Endothelial cell of umbilical vein (primary cell): Measurements from ENCODE around the gene CACNA2D2. TPM values are rescaled to one million over a fixed set of nuclear protein-coding genes. Genes with fewer than 3 reads are reported as not detected.

Experiments used
- BruUV-seq: library from RNA; stranded (reverse); fragments of 400-500 nt; replicated peaks from 2 replicates; lab custom pipeline; 2021; lab: Mats Ljungman, UMichigan
- CTCF ChIA-PET: fragments of 300-600, 350-600 bp; sonication (Branson Sonifier 250); formaldehyde crosslinking; loops from one replicate; lab custom pipeline; 2021; ENCODE audit warnings: antibody characterized with exemption, inconsistent platforms; lab: Charles Lee
- POLR2A ChIA-PET: fragments of 300-600, 350-600 bp; sonication (Branson Sonifier 250); formaldehyde crosslinking; loops from one replicate; lab custom pipeline; 2021; ENCODE audit warnings: antibody characterized with exemption, inconsistent platforms; lab: Charles Lee
- DNase-seq: peaks from one replicate; pipeline ENCODE4 v3.0.0-alpha.2; 2011; ENCODE audit warnings: low read depth, low spot score
- FAIRE-seq: peaks from 2 replicates; lab custom pipeline; 2011; peaks lifted over from hg19 to GRCh38; lab: Jason Lieb, UNC
- H2AFZ ChIP-seq: 2 replicates; pipeline ENCODE4 v1.6.0; 2012; ENCODE audit warnings: low read depth, low read length, control low read depth, inconsistent platforms
- H3K27ac ChIP-seq: 2 replicates; pipeline ENCODE4 v1.5.1; 2011; ENCODE audit warnings: low read depth, mild to moderate bottlenecking, control low read depth, low read length, moderate library complexity; ENCODE audit not compliant: insufficient read depth
- H3K27me3 ChIP-seq, 2 experiments: 2 replicates each; pipeline versions ENCODE4 v1.6.0 to v1.6.1; 2011; ENCODE audit warnings: low read length in 2 of 2, mixed read lengths in 1 of 2; ENCODE audit not compliant: control insufficient read depth in 2 of 2, insufficient read depth in 2 of 2
- H3K36me3 ChIP-seq, 2 experiments: 2 replicates in 1 of 2; 3 replicates in 1 of 2; pipeline ENCODE4 v1.5.1; 2011; ENCODE audit warnings: low read length in 2 of 2, mild to moderate bottlenecking in 1 of 2, moderate library complexity in 1 of 2; ENCODE audit not compliant: control insufficient read depth in 2 of 2, insufficient read depth in 2 of 2; ENCODE audit errors: extremely low read depth in 1 of 2
- H3K4me1 ChIP-seq: 3 replicates; pipeline ENCODE4 v1.5.1; 2011; ENCODE audit warnings: mild to moderate bottlenecking, low read length; ENCODE audit not compliant: control insufficient read depth, insufficient read depth; ENCODE audit errors: extremely low read depth
- H3K4me2 ChIP-seq: 2 replicates; pipeline ENCODE4 v1.6.1; 2011; ENCODE audit warnings: low read length, control low read depth, mixed read lengths; ENCODE audit not compliant: insufficient read depth
- H3K4me3 ChIP-seq, 3 experiments: fragments of 200-600 bp in 1 of 3; sonication (generic), shearing (Covaris generic) in 1 of 3; replicated peaks in 1 of 3; 2 replicates each; pipeline ENCODE4 v1.5.1; 2011 to 2016; ENCODE audit warnings: control low read depth in 3 of 3, low read length in 3 of 3, mild to moderate bottlenecking in 2 of 3, inconsistent platforms in 1 of 3, low read depth in 1 of 3, moderate library complexity in 1 of 3; ENCODE audit not compliant: insufficient read depth in 1 of 3
- H3K79me2 ChIP-seq: 2 replicates; pipeline ENCODE4 v1.6.0; 2012; ENCODE audit warnings: low read length, inconsistent platforms; ENCODE audit not compliant: control insufficient read depth, insufficient read depth
- H3K9ac ChIP-seq: replicated peaks from 2 replicates; pipeline ENCODE3; 2011; ENCODE audit warnings: low read length, control low read depth; ENCODE audit not compliant: insufficient read depth; ENCODE audit errors: extremely low read depth
- H3K9me1 ChIP-seq: replicated peaks from 3 replicates; pipeline ENCODE4 v1.6.0; 2011; ENCODE audit warnings: mild to moderate bottlenecking, low read length; ENCODE audit not compliant: control insufficient read depth, insufficient read depth; ENCODE audit errors: extremely low read depth
- H3K9me3 ChIP-seq: replicated peaks from 2 replicates; pipeline ENCODE4 v1.5.1; 2012; ENCODE audit warnings: low read length, inconsistent platforms; ENCODE audit not compliant: control insufficient read depth, insufficient read depth
- H4K20me1 ChIP-seq: replicated peaks from 2 replicates; pipeline ENCODE3; 2011; ENCODE audit warnings: mild to moderate bottlenecking, low read length; ENCODE audit not compliant: control insufficient read depth, insufficient read depth; ENCODE audit errors: extremely low read depth
- EZH2 ChIP-seq: IDR thresholded peaks from 2 replicates; pipeline ENCODE4 v1.6.1; 2012; ENCODE audit warnings: borderline replicate concordance, low read depth, mild to moderate bottlenecking, moderate library complexity, low read length, inconsistent platforms; ENCODE audit not compliant: severe bottlenecking
- FOS ChIP-seq: IDR thresholded peaks from 2 replicates; pipeline ENCODE4 v1.6.1; 2011; ENCODE audit warnings: mild to moderate bottlenecking, low read length, moderate library complexity, borderline replicate concordance; ENCODE audit not compliant: insufficient read depth
- GATA2 ChIP-seq: IDR thresholded peaks from 2 replicates; pipeline ENCODE4 v1.7.0; 2011; ENCODE audit warnings: low read depth, mild to moderate bottlenecking, moderate library complexity, mixed read lengths, low read length; ENCODE audit not compliant: insufficient read length, insufficient read depth
- JUN ChIP-seq: IDR thresholded peaks from 2 replicates; pipeline ENCODE4 v1.6.1; 2011; ENCODE audit warnings: borderline replicate concordance, low read depth; ENCODE audit not compliant: insufficient read length, insufficient read depth
- MYC ChIP-seq: IDR thresholded peaks from one replicate; pipeline ENCODE4 v1.6.1; 2011; ENCODE audit warnings: mild to moderate bottlenecking, low read depth, low read length
- POLR2A ChIP-seq: IDR thresholded peaks from 2 replicates; pipeline ENCODE4 v1.6.1; 2012; ENCODE audit warnings: low read depth, mild to moderate bottlenecking, control low read depth, low read length
- POLR2AphosphoS5 ChIP-seq: IDR thresholded peaks from 2 replicates; pipeline ENCODE4 v1.6.1; 2012; ENCODE audit warnings: low read depth, mild to moderate bottlenecking, control low read depth, low read length, moderate library complexity; ENCODE audit not compliant: insufficient read depth
- dilution Hi-C: fragments of 300-500 bp; cut with MboI; formaldehyde crosslinking; loops from one replicate; pipeline ENCODE4 v1.15.0; 2019; ENCODE audit warnings: low sequenced_read_pairs; ENCODE audit not compliant: extremely low pct_ligation_motif_present
- intact Hi-C: fragments of 100-400 bp; cut with micrococcal nuclease; formaldehyde crosslinking; loops from one replicate; pipeline ENCODE4 v1.10.0; 2022
- polyA plus RNA-seq, 4 experiments: library from polyadenylated mRNA; depleted of rRNA in 3 of 4; stranded (reverse) in 3 of 4; unstranded in 1 of 4; fragments of >200 nt; gene quantifications; 2 replicates each; pipeline versions ENCODE4 v1.2.1 to v1.2.3, GENCODE V29; 2011 to 2012; ENCODE audit warnings: missing spikeins in 1 of 4
- total RNA-seq: library from RNA; stranded (reverse); gene quantifications from 2 replicates; pipeline ENCODE4 v1.2.3, GENCODE V29; 2021
- TF ChIP-seq, protein P1 (sequence below), 2 donors: IDR thresholded peaks; 1 replicate in 1 of 2; 2 replicates in 1 of 2; pipeline ENCODE4 v1.5.1; 2011; ENCODE audit warnings: low read length in 2 of 2, mild to moderate bottlenecking in 2 of 2, moderate library complexity in 2 of 2, control low read depth in 1 of 2, inconsistent platforms in 1 of 2, low read depth in 1 of 2; ENCODE audit not compliant: insufficient read depth in 1 of 2; ENCODE audit errors: extremely low read depth in 1 of 2
- TF ChIP-seq, protein P2 (sequence below): IDR thresholded peaks from 2 replicates; pipeline ENCODE4 v1.6.1; 2011; ENCODE audit not compliant: insufficient read depth, insufficient read length

The CACNA2D2 gene
- total and polyA plus RNA-seq, 2 donors (not counting 3 experiments of a cell fraction or from before 2014, with no cell fraction given): 0.15 TPM; not detected in 1

DNA sequence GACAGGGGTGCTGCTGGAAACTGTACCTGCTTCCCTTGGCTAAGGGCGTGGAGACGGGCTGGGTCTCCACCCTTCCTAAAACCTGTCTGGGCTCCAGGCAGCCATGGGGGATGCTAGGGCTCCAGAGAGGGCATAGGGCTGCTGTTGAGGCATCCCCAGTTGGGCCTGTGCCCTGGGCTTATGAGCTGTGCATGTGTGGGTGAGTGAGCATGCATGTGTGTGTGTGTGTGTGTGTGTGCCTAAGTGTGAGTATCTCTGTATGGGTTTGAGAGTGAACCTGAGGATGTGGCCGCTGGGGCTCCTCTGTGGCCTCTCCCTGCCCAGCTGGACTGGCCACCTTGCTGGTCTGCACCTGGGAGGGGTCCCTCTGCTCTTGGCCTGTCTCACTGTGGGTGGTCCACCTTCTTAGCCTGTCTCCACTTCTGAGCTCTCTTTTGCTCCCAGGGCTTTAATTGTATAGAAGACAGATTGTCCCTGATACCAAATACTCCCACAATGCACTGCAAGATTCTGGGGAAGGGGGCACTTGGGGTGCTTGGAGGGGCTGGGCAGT is 132.2 kb downstream of the CACNA2D2 start:
- no peaks in the 10 kb centered on the region for H3K36me3 ChIP-seq
- TF ChIP-seq FOS: no peak
- no peak for TF ChIP-seq JUN
- TF ChIP-seq, protein P1, sequence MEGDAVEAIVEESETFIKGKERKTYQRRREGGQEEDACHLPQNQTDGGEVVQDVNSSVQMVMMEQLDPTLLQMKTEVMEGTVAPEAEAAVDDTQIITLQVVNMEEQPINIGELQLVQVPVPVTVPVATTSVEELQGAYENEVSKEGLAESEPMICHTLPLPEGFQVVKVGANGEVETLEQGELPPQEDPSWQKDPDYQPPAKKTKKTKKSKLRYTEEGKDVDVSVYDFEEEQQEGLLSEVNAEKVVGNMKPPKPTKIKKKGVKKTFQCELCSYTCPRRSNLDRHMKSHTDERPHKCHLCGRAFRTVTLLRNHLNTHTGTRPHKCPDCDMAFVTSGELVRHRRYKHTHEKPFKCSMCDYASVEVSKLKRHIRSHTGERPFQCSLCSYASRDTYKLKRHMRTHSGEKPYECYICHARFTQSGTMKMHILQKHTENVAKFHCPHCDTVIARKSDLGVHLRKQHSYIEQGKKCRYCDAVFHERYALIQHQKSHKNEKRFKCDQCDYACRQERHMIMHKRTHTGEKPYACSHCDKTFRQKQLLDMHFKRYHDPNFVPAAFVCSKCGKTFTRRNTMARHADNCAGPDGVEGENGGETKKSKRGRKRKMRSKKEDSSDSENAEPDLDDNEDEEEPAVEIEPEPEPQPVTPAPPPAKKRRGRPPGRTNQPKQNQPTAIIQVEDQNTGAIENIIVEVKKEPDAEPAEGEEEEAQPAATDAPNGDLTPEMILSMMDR (IDR thresholded peaks at IDR 0.05; ENCODE audit: extremely low read depth in 1 of 2, insufficient read depth in 1 of 2, low read depth in 1 of 2, low read length in 2 of 2): no peak
- TF ChIP-seq POLR2A: no peak
- TF ChIP-seq EZH2: no peak
- TF ChIP-seq GATA2: no peak
- TF ChIP-seq, protein P2, sequence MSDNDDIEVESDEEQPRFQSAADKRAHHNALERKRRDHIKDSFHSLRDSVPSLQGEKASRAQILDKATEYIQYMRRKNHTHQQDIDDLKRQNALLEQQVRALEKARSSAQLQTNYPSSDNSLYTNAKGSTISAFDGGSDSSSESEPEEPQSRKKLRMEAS: no peak
- TF ChIP-seq MYC: no peak
- no peak for TF ChIP-seq POLR2AphosphoS5
- no peaks in the 10 kb centered on the region for H3K79me2 ChIP-seq
- no peak overlapping the region for H3K27ac ChIP-seq
- ChIA-PET POLR2A (no interaction called here), CTCF (interaction anchor here (0.5 to 3.7 kb wide), 14 partner anchors 14 to 178 kb away, joined by 3 to 77 read pairs (median 4); no protein-coding TSS in a partner anchor)
- dilution Hi-C loops: no loop called here
- no peak overlapping the region for H3K9ac ChIP-seq
- no peak overlapping the region for H3K4me3 ChIP-seq
- peaks cover 0 to 2% of the 10 kb centered on the region in 2 experiments for H3K27me3 ChIP-seq
- H3K9me1 ChIP-seq: no peaks in the 10 kb centered on the region
- H3K4me2 ChIP-seq: no peak overlapping the region
- no peaks in the 10 kb centered on the region for H3K9me3 ChIP-seq
- H2AFZ ChIP-seq: no peak overlapping the region
- FAIRE-seq (no peak), DNase-seq (no peak)
- intact Hi-C loops: no loop called here
- no TSS peak for BruUV-seq
- no peaks in the 10 kb centered on the region for H4K20me1 ChIP-seq
- no peaks in the 10 kb centered on the region for H3K4me1 ChIP-seq
